ENCODE results near the gene ANO6.

DNA sequence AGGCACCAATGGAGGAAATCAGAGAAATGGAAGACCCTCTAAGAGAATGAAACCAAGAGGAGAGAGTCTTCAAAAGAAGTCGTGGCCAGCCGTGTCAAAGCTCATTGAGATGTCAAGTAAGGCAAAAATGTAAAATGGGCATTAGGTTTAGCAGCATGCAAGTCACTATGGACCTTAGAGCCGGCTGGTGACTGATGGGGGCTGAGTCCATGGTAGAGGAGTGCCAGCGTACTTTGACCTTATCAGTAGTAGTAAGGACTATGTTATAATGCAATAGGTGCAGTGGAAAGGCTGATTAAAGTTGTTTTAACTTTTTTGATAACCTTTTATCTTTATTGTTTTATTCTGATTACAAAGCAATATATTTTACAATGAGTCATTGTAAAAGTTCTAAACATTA is 66.5 kb downstream of the ANO6 start:
- TF ChIP-seq POLR2A (IDR thresholded peaks at IDR 0.05; ENCODE audit: low read depth, low read length) (no peak), POLR2AphosphoS5 (IDR thresholded peaks at IDR 0.05; ENCODE audit: low read depth, low read length) (no peak), TAF1 (IDR thresholded peaks at IDR 0.05; ENCODE audit: low read depth, low read length) (no peak), POU2F2 (IDR thresholded peaks at IDR 0.05; ENCODE audit: low read depth, low read length) (no peak), SPI1 (IDR thresholded peaks at IDR 0.05; ENCODE audit: low read depth, low read length) (no peak), PAX5 (IDR thresholded peaks at IDR 0.05; ENCODE audit: insufficient read depth, low read length, severe bottlenecking) (no peak)

Data from GM12891 (cell line).